Psoas muscle (tissue), 8 donors: Measurements from ENCODE around the gene CYP2A7. TPM values are rescaled to one million over a fixed set of nuclear protein-coding genes. Genes with fewer than 3 reads are reported as not detected.
A peak's percentile ranks its signal among the peaks of the same experiment; 100 is the strongest.
"Not testable (repeated sequence)": the region's sequence is repeated elsewhere in the genome, so short reads cannot be mapped to it uniquely, and the experiment has no call there.

Source experiments
- ATAC-seq, 4 donors: fragments of 200-7000 bp; cut with Tn5 transposase; one replicate each; pipeline ENCODE4 v1.9.1; 2020; ENCODE audit warnings: moderate library complexity in 3 of 4, mild to moderate bottlenecking in 2 of 4
- DNase-seq, 2 donors: peaks; one replicate each; pipeline ENCODE4 v3.0.0-alpha.2; 2020
- H3K27ac ChIP-seq: fragments of 200-600 bp; one replicate; pipeline ENCODE4 v1.8.0; 2022
- H3K27me3 ChIP-seq, 3 donors: fragments of 200-600 bp in 1 of 3; one replicate each; pipeline versions ENCODE4 v1.6.1 to v1.8.0; 2013 to 2022; ENCODE audit warnings: low read length in 2 of 3, mild to moderate bottlenecking in 2 of 3, moderate library complexity in 1 of 3; ENCODE audit not compliant: insufficient read depth in 3 of 3
- H3K36me3 ChIP-seq, 2 donors: fragments of 200-600 bp in 1 of 2; one replicate each; pipeline versions ENCODE4 v1.6.1 to v1.8.0; 2013 to 2022; ENCODE audit warnings: low read depth in 1 of 2, mild to moderate bottlenecking in 1 of 2, moderate library complexity in 1 of 2; ENCODE audit not compliant: insufficient read depth in 1 of 2
- H3K4me1 ChIP-seq: fragments of 200-600 bp; one replicate; pipeline ENCODE4 v1.8.0; 2022
- H3K4me3 ChIP-seq: fragments of 200-600 bp; one replicate; pipeline ENCODE4 v1.8.0; 2022; ENCODE audit warnings: mild to moderate bottlenecking
- H3K9me3 ChIP-seq: fragments of 200-600 bp; one replicate; pipeline ENCODE4 v1.8.0; 2022
- CTCF ChIP-seq: fragments of 200-600 bp; IDR thresholded peaks from one replicate; pipeline ENCODE4 v1.8.0; 2022; ENCODE audit warnings: antibody characterized with exemption
- WGBS, 3 donors: extraction: QIAGEN DNeasy Blood & Tissue Kit; methylation state at CpG; one replicate each; pipeline versions ENCODE4 v1.1.6 to v1.1.7; 2013; 5-methylcytosine and 5-hydroxymethylcytosine counted together
- intact Hi-C, 2 donors: fragments of 100-400 bp; cut with DNase I; formaldehyde crosslinking; loops; one replicate each; pipeline versions ENCODE4 v1.11.0 to v1.14.2; 2022
- polyA plus RNA-seq, 3 donors: library from polyadenylated mRNA; stranded (reverse); fragments of 200-250 nt; gene quantifications; one replicate each; pipeline ENCODE4 v1.2.3, GENCODE V29; 2013
- total RNA-seq, 4 donors: library from RNA; stranded (reverse); fragmentation: NEBNext Ultra II Directional in 2 of 4; extraction: Animal tissue kit (Norgen Biotek cat#: 25700) in 2 of 4; gene quantifications; one replicate each; pipeline versions ENCODE4 v1.2.1 to v1.2.4, GENCODE V29; 2021 to 2023
- donor health status: healthy with polysubstance abuse.
- donor health status: DM: no; HTN: no; CAD: no; lungs with moderate emphysema.
- donor health status: Bipolar disorder and iron deficiency.
- donor health status: healthy.
- donor health status: DM: yes; HTN: yes; CAD: no.
- donor health status: DM: no; HTN: no; CAD: no.
- donor health status: DM: no; HTN: no; CAD: no.
- donor health status: DM: yes; HTN: yes; CAD: no.

The CYP2A7 gene
- total and polyA plus RNA-seq, 7 donors: 0.71 TPM; not detected in 6

- H3K9me3 ChIP-seq: no peaks in the 10 kb centered on the region
- no peak overlapping the region for H3K27ac ChIP-seq
- ATAC-seq: no peak
- H3K36me3 ChIP-seq: no peaks in the 10 kb centered on the region
- no peak overlapping the region for H3K4me3 ChIP-seq
- H3K27me3 ChIP-seq: no peaks in the 10 kb centered on the region
- no peaks in the 10 kb centered on the region for H3K4me1 ChIP-seq
- no peak for TF ChIP-seq CTCF
- intact Hi-C loops: no loop called here
- DNase-seq: no peak
- WGBS, 3 donors: 83 to 86% (median 83%) methylated on average over 6 of the region's 6 CpGs
These were observed 45.1 kb downstream of the CYP2A7 start for GRCh38 chr19:40836754-40837429.

GRCh38 chr19:40833728-40834533 is 48.1 kb downstream of the CYP2A7 start:
- H3K27ac ChIP-seq, intact Hi-C loops: not testable (repeated sequence)
- 45 to 52% (median 48%) methylated on average over 7 of the region's 7 CpGs for WGBS, 3 donors

GRCh38 chr19:40832431-40832790 is 49.6 kb downstream of the CYP2A7 start:
- H3K27me3 ChIP-seq, H3K9me3 ChIP-seq, H3K4me3 ChIP-seq, DNase-seq, H3K4me1 ChIP-seq, ATAC-seq, H3K36me3 ChIP-seq, H3K27ac ChIP-seq, intact Hi-C loops: not testable (repeated sequence)
- 67 to 80% (median 67%) methylated on average over 4 of the region's 4 CpGs for WGBS, 3 donors

More at GRCh38 chr19:40833728-40834533, 48.1 kb downstream of the CYP2A7 start:
- not testable (repeated sequence) for H3K9me3 ChIP-seq, H3K36me3 ChIP-seq, H3K4me3 ChIP-seq, DNase-seq, ATAC-seq, H3K4me1 ChIP-seq, H3K27me3 ChIP-seq

- ATAC-seq (peak; percentile 61 to 81 (median 67)), DNase-seq (no peak)
- intact Hi-C loops: no loop called here
- no peak overlapping the region for H3K27ac ChIP-seq
- 42 to 55% (median 51%) methylated on average over 7 of the region's 7 CpGs for WGBS, 3 donors
- no peaks in the 10 kb centered on the region for H3K9me3 ChIP-seq
- no peaks in the 10 kb centered on the region for H3K27me3 ChIP-seq
- no peak for TF ChIP-seq CTCF
- H3K4me1 ChIP-seq: no peaks in the 10 kb centered on the region
- peaks cover 0 to 12% of the 10 kb centered on the region in 2 donors for H3K36me3 ChIP-seq
- H3K4me3 ChIP-seq: no peak overlapping the region
These were observed 50.3 kb downstream of the CYP2A7 start for GRCh38 chr19:40831502-40832430.

- peaks cover 0 to 12% of the 10 kb centered on the region in 2 donors for H3K36me3 ChIP-seq
- H3K27me3 ChIP-seq, H3K9me3 ChIP-seq, DNase-seq, H3K4me1 ChIP-seq, intact Hi-C loops, H3K27ac ChIP-seq, ATAC-seq, H3K4me3 ChIP-seq: not testable (repeated sequence)
- 91 to 98% (median 94%) methylated on average over 16 of the region's 16 CpGs for WGBS, 3 donors
These were observed 51.3 kb downstream of the CYP2A7 start for GRCh38 chr19:40830741-40831140.
